BJ (cell line): ENCODE results near the gene COX7A1. TPM values are rescaled to one million over a fixed set of nuclear protein-coding genes. Genes with fewer than 3 reads are reported as not detected.

Experiments used
- CTCF ChIA-PET: fragments of 350-600 bp; formaldehyde crosslinking; extraction: SDS; loops from one replicate; lab custom pipeline; 2021; ENCODE audit warnings: antibody characterized with exemption, inconsistent platforms; lab: Yijun Ruan, JAX
- POLR2A ChIA-PET: fragments of 300-600 bp; sonication (Branson Sonifier 250); formaldehyde crosslinking; extraction: SDS; loops from one replicate; lab custom pipeline; 2021; ENCODE audit warnings: antibody characterized with exemption; lab: Charles Lee
- DNase-seq: peaks from one replicate; pipeline ENCODE4 v3.0.0-alpha.2; 2011; ENCODE audit warnings: low read depth
- H3K27me3 ChIP-seq: 2 replicates; pipeline ENCODE4 v1.6.0; 2011; ENCODE audit warnings: low read length; ENCODE audit not compliant: control insufficient read depth, insufficient read depth
- H3K36me3 ChIP-seq: 2 replicates; pipeline ENCODE4 v1.5.1; 2011; ENCODE audit warnings: low read length; ENCODE audit not compliant: control insufficient read depth, insufficient read depth
- H3K4me3 ChIP-seq: 2 replicates; pipeline ENCODE4 v1.5.1; 2011; ENCODE audit warnings: low read depth, mild to moderate bottlenecking, control low read depth, low read length
- polyA plus RNA-seq: library from polyadenylated mRNA; depleted of rRNA; stranded (reverse); fragments of >200 nt; gene quantifications from 2 replicates; pipeline ENCODE4 v1.2.3, GENCODE V29; 2011
- TF ChIP-seq, protein P1 (sequence below): IDR thresholded peaks from 2 replicates; pipeline ENCODE4 v1.5.1; 2011; ENCODE audit warnings: low read depth, mild to moderate bottlenecking, control low read depth, inconsistent platforms, low read length, moderate library complexity; ENCODE audit not compliant: insufficient read depth

Gene COX7A1
- polyA plus RNA-seq, 1 experiment, result 569 TPM

DNA sequence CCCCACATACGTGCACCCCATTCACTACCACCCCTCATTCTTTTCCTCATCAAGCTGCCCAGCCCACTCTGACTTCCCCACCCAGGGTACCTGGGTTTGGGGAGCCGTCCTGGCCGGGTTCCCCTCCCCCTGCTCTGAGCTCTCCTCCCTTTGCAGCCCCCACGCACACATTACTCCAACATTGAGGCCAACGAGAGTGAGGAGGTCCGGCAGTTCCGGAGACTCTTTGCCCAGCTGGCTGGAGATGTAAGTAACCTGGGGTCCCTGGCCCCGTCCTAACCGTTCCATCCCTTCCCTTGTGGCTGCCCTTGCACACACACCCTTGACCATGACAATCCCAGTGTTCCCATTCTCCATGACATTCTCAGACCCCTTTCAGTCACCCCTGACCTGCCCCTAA, 9.8 kb downstream of the COX7A1 start:
- CTCF ChIA-PET, result interaction anchor here (1.4 kb wide), 1 partner anchor 16 kb away, joined by 3 read pairs; no protein-coding TSS in a partner anchor

DNA sequence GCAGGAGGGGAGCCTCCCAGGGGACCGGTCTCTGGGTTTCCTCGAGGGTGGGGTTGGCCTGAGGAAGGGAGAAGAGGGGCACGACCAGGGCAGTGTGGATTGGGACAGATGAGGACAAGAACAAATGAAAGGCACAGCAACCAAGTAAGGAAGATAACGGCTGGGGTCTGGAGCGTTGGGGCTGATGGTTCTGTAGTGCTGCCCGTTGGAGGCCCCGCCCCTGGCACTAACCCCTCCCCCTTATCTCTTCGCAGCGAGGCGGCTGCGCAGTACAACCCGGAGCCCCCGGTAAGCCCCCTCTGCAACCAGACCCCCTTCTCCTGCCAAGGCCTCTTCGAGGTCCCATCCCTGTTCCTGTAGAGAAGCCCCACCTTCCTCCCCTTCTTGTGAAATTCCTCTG, 10.2 kb downstream of the COX7A1 start:
- H3K36me3 ChIP-seq, result peaks cover 23% of the 10 kb centered on the region
- ChIA-PET CTCF (interaction anchor here (1.4 kb wide), 1 partner anchor 15 kb away, joined by 3 read pairs; no protein-coding TSS in a partner anchor), POLR2A (no interaction called here)
- DNase-seq, result no peak
- no peaks in the 10 kb centered on the region for H3K27me3 ChIP-seq
- H3K4me3 ChIP-seq, result no peak overlapping the region
- TF ChIP-seq, protein P1, sequence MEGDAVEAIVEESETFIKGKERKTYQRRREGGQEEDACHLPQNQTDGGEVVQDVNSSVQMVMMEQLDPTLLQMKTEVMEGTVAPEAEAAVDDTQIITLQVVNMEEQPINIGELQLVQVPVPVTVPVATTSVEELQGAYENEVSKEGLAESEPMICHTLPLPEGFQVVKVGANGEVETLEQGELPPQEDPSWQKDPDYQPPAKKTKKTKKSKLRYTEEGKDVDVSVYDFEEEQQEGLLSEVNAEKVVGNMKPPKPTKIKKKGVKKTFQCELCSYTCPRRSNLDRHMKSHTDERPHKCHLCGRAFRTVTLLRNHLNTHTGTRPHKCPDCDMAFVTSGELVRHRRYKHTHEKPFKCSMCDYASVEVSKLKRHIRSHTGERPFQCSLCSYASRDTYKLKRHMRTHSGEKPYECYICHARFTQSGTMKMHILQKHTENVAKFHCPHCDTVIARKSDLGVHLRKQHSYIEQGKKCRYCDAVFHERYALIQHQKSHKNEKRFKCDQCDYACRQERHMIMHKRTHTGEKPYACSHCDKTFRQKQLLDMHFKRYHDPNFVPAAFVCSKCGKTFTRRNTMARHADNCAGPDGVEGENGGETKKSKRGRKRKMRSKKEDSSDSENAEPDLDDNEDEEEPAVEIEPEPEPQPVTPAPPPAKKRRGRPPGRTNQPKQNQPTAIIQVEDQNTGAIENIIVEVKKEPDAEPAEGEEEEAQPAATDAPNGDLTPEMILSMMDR, result no peak

More for the DNA sequence above, 9.8 kb downstream of the COX7A1 start:
- POLR2A ChIA-PET, result no interaction called here
- Histone ChIP-seq H3K27me3 (no peaks in the 10 kb centered on the region), H3K36me3 (peaks cover 23% of the 10 kb centered on the region), H3K4me3 (no peak overlapping the region)
- TF ChIP-seq, protein P1, result no peak
- no peak for DNase-seq

DNA sequence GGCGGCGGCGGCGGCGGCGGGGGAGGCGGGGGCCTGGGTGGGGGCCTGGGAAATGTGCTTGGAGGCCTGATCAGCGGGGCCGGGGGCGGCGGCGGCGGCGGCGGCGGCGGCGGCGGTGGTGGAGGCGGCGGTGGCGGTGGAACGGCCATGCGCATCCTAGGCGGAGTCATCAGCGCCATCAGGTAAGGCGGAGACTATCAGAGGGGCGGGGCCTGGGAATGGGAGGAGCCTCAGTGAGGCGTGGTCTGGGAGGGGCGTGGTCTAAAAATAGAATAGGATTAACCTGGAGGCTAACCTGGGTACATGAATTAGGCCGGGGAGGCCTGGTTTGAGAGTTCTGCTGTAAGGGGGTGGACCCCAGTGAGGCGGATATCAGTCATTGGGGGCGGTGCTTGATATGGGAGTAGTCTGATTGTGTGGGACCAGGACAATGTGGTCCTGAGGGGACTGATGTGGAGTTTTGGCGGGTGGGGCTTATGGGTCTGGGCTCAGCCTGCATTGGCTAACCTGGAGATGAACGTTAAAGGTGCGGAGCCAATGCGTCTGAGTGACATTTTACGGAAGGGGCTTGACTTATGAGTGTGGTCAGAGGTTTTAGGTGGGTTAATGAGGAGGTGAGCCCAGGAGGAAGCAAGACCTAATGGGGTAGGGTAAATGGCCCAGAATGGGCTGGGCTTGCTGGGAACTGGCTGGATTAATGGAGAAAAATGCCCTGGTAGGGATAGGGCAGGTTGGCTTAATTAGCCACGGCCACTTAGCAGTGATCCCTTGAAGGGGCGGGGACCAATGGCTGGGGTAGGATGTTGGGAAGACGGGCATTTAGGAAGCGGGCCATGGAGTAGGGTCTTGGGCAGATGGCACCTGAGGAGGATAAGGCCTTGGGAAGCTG, 11.0 kb downstream of the COX7A1 start:
- H3K36me3 ChIP-seq, result peaks cover 19% of the 10 kb centered on the region
- TF ChIP-seq, protein P1, result no peak
- H3K4me3 ChIP-seq, result peak overlapping the region; percentile 94
- ChIA-PET CTCF (interaction anchor here (1.1 to 1.4 kb wide), 2 partner anchors 10 to 14 kb away, joined by 3 read pairs; no protein-coding TSS in a partner anchor), POLR2A (no interaction called here)
- DNase-seq, result no peak
- H3K27me3 ChIP-seq, result no peaks in the 10 kb centered on the region

DNA sequence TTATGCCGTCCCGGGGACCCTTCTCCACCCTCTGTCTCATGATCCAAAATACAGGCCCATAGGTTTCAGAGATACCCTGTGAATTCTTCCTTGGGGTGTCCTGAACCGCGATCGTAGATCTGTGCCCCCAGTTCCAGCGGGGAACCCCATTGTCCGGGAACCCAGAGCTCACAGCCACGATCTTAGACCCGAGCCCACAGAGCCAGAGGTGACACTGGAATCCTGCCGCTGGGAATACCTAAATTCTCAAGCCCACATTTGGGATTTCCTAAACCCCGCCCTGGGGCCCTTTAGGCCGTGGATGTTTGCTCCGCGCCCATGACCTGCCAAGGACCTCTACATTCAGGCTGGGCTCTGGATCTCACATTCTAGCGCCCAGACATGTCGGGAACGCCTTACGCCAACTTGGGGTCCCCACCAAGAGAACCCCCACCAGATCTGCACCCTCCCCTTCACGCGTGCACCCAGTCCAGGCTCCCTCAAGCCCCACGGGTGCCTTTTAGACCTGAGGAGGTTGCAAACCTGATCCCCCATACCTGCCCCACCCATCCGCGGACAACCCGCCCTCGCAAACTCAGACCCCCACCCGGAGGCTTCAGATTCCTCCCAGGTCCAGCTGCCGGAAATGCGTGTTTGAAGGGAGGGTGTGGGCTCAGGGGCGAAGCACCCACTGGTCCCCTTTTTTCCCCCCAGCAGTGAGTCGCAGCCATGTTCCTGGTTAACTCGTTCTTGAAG, 11.8 kb downstream of the COX7A1 start:
- no peaks in the 10 kb centered on the region for H3K27me3 ChIP-seq
- no peak for DNase-seq
- TF ChIP-seq, protein P1, result no peak
- H3K4me3 ChIP-seq, result peak overlapping the region; percentile 94
- peaks cover 11% of the 10 kb centered on the region for H3K36me3 ChIP-seq
- CTCF ChIA-PET, result interaction anchor here (1.1 to 3.1 kb wide), 2 partner anchors 11 to 13 kb away, joined by 3 to 13 read pairs; no protein-coding TSS in a partner anchor
- POLR2A ChIA-PET, result interaction anchor here (1.0 kb wide), 1 partner anchor 13 kb away, joined by 4 read pairs; no protein-coding TSS in a partner anchor
